ENCODE data around the gene NAA50.

The NAA50 gene

GRCh38 chr3:113741620-113742019 is 4.4 kb downstream of the NAA50 start:
- DNase-seq = peak; percentile 67

GRCh38 chr3:113741086-113741485 is 5.0 kb downstream of the NAA50 start:
- no peak for DNase-seq

- DNase-seq = peak; percentile 65
These were observed 9.4 kb downstream of the NAA50 start for GRCh38 chr3:113736548-113737089.

GRCh38 chr3:113731694-113732093 is 14.4 kb downstream of the NAA50 start:
- DNase-seq = no peak

- DNase-seq = no peak
These were observed 15.5 kb downstream of the NAA50 start for GRCh38 chr3:113730550-113730949.

- DNase-seq = no peak
These were observed 17.4 kb downstream of the NAA50 start for GRCh38 chr3:113728661-113729060.

GRCh38 chr3:113721636-113722035 is 24.4 kb downstream of the NAA50 start:
- DNase-seq = no peak

- DNase-seq = no peak
These were observed 26.3 kb downstream of the NAA50 start for GRCh38 chr3:113719758-113720157.

- DNase-seq = no peak
These were observed 26.8 kb downstream of the NAA50 start for GRCh38 chr3:113719294-113719693.

- no peak for DNase-seq
These were observed 28.2 kb downstream of the NAA50 start for GRCh38 chr3:113717818-113718217.

- DNase-seq = no peak
These were observed 28.7 kb downstream of the NAA50 start for GRCh38 chr3:113717308-113717707.

GRCh38 chr3:113714702-113715101 is 31.3 kb downstream of the NAA50 start:
- DNase-seq = no peak

GRCh38 chr3:113712129-113712528 is 33.9 kb downstream of the NAA50 start:
- peak; percentile 5 for DNase-seq

GRCh38 chr3:113707835-113708234 is 38.2 kb downstream of the NAA50 start:
- no peak for DNase-seq

- no peak for DNase-seq
These were observed 47.1 kb downstream of the NAA50 start for GRCh38 chr3:113698956-113699355.

- DNase-seq = no peak
These were observed 47.8 kb downstream of the NAA50 start for GRCh38 chr3:113698213-113698742.

GRCh38 chr3:113697500-113698090 is 48.5 kb downstream of the NAA50 start:
- no peak for DNase-seq

- DNase-seq = peak; percentile 99
These were observed 49.2 kb downstream of the NAA50 start for GRCh38 chr3:113696658-113697499.

GRCh38 chr3:113695786-113696645 is 50.0 kb downstream of the NAA50 start, which contains the start of gene USF3:
USF3 (minus strand) TSS chr3:113696642; CDS start chr3:113674878, 21,764 bp downstream.
- peak; percentile 53 for DNase-seq

- DNase-seq = no peak
These were observed 50.6 kb downstream of the NAA50 start for GRCh38 chr3:113695431-113695785.

- DNase-seq = no peak
These were observed 55.6 kb downstream of the NAA50 start for GRCh38 chr3:113690482-113690881.

GRCh38 chr3:113685956-113686721 is 59.9 kb downstream of the NAA50 start:
- DNase-seq = no peak
